ENCODE measurements around the gene SPECC1L. TPM values are rescaled to one million over a fixed set of nuclear protein-coding genes. Genes with fewer than 3 reads are reported as not detected.
A peak's percentile ranks its signal among the peaks of the same experiment; 100 is the strongest.

SPECC1L gene
- total RNA-seq, 1 experiment from 2014 or later = 14.1 TPM

- Histone ChIP-seq H3K4me2 (ENCODE audit: low read length) (no peak overlapping the region), H3F3A (ENCODE audit: low read length, unreplicated experiment) (no peaks in the 10 kb centered on the region), H4K20me1 (ENCODE audit: low read length) (peaks cover 7% of the 10 kb centered on the region; the same call in 1 of the 2 replicates), H3K9ac (ENCODE audit: low read length) (no peak overlapping the region), H3K27me3 (ENCODE audit: low read length) (no peaks in the 10 kb centered on the region), H3K4me3 (ENCODE audit: low read length) (no peak overlapping the region), H3K9me2 (replicated peaks; ENCODE audit: low read length) (no peaks in the 10 kb centered on the region), H3K9me3 (ENCODE audit: low read length) (no peaks in the 10 kb centered on the region), H3K36me3 (ENCODE audit: low read depth, low read length) (no peaks in the 10 kb centered on the region; the same call in none of the 2 replicates), H3K4me1 (ENCODE audit: insufficient read depth, low read length) (peaks cover 15% of the 10 kb centered on the region), H3K27ac (ENCODE audit: low read length) (no peak overlapping the region), H3K79me2 (ENCODE audit: low read length) (no peaks in the 10 kb centered on the region), H2AFZ (ENCODE audit: low read length) (no peak overlapping the region)
- ChIA-PET CTCF (no interaction called here), POLR2A (ENCODE audit: unreplicated experiment) (no interaction called here)
- BruUV-seq (replicated peaks) = no TSS peak
- no peak for ATAC-seq
- DNase-seq = no peak
- TF ChIP-seq EZH2 (IDR thresholded peaks at IDR 0.05; ENCODE audit: low read length, unreplicated experiment) (no peak), EZH2phosphoT487 (IDR thresholded peaks at IDR 0.05; ENCODE audit: borderline replicate concordance, low read length) (no peak), CTCF (conservative IDR thresholded peaks at IDR 0.05; ENCODE audit: low read depth, low read length) (no peak)
- intact Hi-C loops (cut with micrococcal nuclease) = loop anchor here (10.0 kb wide), 1 partner anchor 66 kb away; no protein-coding TSS in a partner anchor
Measured at GRCh38 chr22:24400726-24401596, 130.3 kb downstream of the SPECC1L start.

DNA sequence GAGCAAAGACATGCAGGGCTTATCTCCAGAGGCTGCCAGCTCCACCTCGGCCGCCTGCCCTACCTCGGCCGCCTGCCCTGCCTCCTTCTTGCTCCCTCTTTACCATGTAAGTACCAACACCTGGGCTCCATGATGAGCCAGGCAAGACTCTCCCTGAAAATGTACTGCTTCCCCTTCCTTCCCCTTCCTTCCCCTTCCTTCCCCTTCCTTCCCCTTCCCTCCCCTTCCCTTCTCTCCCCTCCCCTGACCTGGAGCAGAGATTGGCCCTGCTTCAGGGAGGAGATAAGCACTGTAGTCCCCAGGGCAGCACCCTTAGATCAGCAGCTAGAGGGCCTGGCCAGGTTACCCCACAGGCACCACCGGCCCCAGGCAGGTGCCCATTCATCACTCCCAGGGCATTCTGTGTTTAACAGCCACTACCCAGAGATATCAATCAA, 131.3 kb downstream of the SPECC1L start:
- POLR2A ChIA-PET (ENCODE audit: unreplicated experiment) = interaction anchor here (1.0 kb wide), 1 partner anchor 103 kb away, joined by 4 read pairs; no protein-coding TSS in a partner anchor
- BruUV-seq (replicated peaks) = no TSS peak
- Histone ChIP-seq H3K4me2 (ENCODE audit: low read length) (peak overlapping the region; percentile 48; the same call in 1 of the 2 replicates), H3K27me3 (ENCODE audit: low read length) (no peaks in the 10 kb centered on the region), H3K27ac (ENCODE audit: low read length) (no peak overlapping the region), H3K9me2 (replicated peaks; ENCODE audit: low read length) (no peaks in the 10 kb centered on the region), H3K9me3 (ENCODE audit: low read length) (no peaks in the 10 kb centered on the region), H3K79me2 (ENCODE audit: low read length) (no peaks in the 10 kb centered on the region), H3F3A (ENCODE audit: low read length, unreplicated experiment) (no peaks in the 10 kb centered on the region), H3K9ac (ENCODE audit: low read length) (no peak overlapping the region), H3K36me3 (ENCODE audit: low read depth, low read length) (no peaks in the 10 kb centered on the region; the same call in none of the 2 replicates), H2AFZ (ENCODE audit: low read length) (no peak overlapping the region), H4K20me1 (ENCODE audit: low read length) (peaks cover 7% of the 10 kb centered on the region; the same call in 1 of the 2 replicates), H3K4me3 (ENCODE audit: low read length) (no peak overlapping the region), H3K4me1 (ENCODE audit: insufficient read depth, low read length) (peaks cover 15% of the 10 kb centered on the region)
- ATAC-seq (peak; percentile 43), DNase-seq (no peak)
- CTCF ChIA-PET = no interaction called here
- intact Hi-C loops (cut with micrococcal nuclease) = loop anchor here (10.0 kb wide), 1 partner anchor 67 kb away; no protein-coding TSS in a partner anchor
- TF ChIP-seq EZH2phosphoT487 (IDR thresholded peaks at IDR 0.05; ENCODE audit: borderline replicate concordance, low read length) (no peak), EZH2 (IDR thresholded peaks at IDR 0.05; ENCODE audit: low read length, unreplicated experiment) (no peak), CTCF (conservative IDR thresholded peaks at IDR 0.05; ENCODE audit: low read depth, low read length) (no peak)

Measured in PC-3 (cell line).